HG02588 (cell line): ENCODE measurements around the gene MPHOSPH9.
"Not testable (repeated sequence)": the region's sequence is repeated elsewhere in the genome, so short reads cannot be mapped to it uniquely, and the experiment has no call there.

Experiments used
- ATAC-seq: cut with Tn5 transposase; IDR thresholded peaks from one replicate; pipeline ENCODE4 v1.9.1; 2021; ENCODE audit warnings: mild to moderate bottlenecking, moderate library complexity; ENCODE audit not compliant: unreplicated experiment

MPHOSPH9 gene

DNA sequence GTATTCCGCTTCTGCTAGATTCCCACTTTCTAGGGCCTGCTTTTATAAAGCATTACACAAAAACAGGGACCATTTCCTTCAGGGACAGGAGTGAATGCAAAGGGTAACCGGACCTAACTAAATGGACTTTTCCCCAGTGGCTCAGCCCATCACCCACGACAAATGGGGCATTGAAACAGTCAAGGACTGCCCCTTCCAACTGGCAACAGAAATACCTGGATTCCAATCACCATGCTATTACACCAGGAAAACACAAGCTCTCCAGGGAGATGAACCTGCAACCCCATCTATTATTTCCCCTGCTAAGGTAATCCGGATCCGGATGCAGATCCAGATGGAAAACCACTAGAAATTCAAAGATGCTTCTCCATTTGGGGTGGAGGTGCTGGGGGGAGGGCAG lies 1.0 kb downstream of the MPHOSPH9 start:
- no peak for ATAC-seq

DNA sequence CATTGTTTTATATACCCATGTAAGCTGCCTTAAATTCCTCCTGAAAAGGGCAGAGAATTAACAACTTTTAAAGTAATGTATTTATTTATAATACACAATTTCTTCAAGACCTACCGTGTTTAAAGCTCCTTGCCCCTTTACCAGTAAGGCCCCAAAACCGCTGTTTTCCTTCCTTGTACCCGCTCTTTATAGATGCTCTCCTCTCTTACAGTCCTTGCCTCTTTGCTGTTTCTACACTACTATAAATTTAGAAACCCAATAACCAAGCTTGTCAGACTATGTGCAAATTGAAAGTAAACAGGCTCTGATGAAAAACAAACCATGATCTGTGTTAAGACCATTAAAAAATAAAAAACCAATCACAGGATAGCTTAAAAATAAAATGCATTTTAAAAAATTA lies 3.9 kb downstream of the MPHOSPH9 start:
- no peak for ATAC-seq

DNA sequence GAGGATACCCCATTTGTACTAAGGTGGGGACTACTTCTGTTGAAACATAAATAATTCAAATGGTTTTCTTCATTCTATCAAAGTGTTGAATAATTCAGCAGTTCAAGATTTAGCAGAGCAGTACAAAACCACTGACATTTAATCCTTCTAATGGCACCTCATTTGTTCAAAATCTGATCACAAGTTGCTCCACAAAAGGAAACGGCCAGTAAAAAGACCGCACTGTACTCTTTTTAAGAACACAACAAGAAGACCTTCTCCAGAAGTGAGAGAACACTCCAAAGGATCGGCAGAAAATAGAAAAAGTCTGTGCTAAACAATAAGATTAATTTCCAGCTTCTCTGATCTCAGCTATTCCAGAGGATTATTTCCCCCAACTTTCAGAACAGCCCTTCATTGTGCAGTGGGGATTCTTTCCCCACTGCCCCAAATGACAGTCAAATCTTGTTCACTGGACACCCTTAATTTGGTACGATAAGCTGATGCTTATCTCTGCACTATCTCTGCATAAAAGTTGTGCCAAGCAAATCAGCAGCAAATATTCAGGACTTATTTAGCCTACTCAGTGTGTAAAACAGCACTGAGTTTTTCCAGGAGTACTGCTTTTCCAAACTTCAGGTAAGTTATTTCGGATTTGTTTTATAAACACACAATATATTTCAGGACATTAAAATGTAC lies 5.2 kb downstream of the MPHOSPH9 start:
- ATAC-seq = no peak

- ATAC-seq = no peak
These were observed 7.5 kb downstream of the MPHOSPH9 start for GRCh38 chr12:123225443-123225842.

DNA sequence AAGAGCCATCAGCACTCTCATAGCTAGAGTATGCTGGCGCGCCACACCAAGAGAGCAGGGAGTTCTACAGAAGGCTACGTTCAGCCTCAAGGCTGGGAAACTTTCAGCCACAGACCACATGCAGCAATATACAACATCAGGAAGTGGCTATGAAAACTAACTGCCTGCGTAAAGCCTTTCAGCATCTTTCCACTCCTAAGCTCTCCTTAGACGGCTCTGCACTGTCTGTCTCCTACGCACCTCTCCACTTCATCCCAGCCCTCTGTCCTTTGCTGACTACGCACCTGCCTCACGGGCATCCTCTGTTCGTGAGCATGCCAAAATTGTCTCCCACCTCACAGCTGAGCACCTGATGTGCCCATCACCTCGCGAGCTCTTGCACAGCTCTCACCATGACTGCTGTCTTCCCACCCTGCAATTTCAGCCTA lies 9.7 kb downstream of the MPHOSPH9 start:
- no peak for ATAC-seq

- not testable (repeated sequence) for ATAC-seq
These were observed 25.1 kb downstream of the MPHOSPH9 start for GRCh38 chr12:123207815-123208214.

DNA sequence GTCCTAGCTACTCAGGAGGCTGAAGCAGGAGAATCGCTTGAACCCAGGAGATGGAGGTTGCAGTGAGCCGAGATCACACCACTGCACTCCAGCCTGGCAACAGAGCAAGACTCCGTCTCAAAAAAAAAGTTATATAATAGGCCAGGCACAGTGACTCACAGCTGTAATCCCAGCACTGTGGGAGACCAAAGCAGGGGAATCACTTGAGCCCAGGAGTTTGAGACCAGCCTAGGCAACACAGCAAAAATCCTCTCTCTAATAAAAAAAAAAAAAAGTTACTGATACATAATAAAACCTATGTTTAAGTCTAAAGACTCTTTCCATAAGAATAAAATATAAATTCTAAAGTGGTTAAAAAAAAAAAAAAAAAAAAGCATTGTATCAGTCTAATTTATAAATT lies 26.1 kb downstream of the MPHOSPH9 start:
- ATAC-seq = not testable (repeated sequence)

DNA sequence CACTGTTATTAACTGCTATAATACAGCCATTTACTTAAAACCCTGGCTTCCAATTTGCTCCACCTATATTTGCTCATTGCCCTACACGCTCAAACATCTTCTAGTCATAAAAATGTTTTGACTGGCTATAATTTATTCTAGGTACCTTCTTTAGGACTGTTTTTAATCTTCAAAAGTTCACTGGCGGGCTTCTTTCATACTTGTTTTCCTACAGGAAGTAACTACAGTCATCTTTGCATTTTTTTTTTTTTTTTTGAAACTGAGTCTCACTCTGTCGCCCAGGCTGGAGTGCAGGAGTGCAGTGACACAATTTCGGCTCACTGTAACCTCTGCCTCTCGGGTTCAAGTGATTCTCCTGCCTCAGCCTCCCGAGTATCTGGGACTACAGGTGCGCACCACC lies 32.5 kb downstream of the MPHOSPH9 start:
- no peak for ATAC-seq

- no peak for ATAC-seq
These were observed 33.0 kb downstream of the MPHOSPH9 start for GRCh38 chr12:123199936-123200335.

DNA sequence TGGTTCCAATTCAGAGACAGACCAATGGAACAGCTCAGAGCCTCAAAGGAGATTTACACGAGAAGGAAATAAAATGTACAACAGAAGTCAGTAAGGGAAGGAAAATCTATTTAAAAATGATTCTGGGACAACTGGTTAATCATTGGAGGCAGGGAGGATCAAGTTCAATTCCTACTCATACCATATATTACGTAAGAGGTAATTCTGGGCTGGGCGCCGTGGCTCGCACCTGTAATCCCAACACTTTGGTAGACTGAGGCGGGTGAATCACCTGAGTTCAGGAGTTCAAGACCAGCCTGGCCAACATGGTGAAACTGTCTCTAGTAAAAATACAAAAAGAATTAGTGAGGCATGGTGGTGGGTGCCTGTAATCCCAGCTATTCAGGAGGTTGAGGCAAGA lies 45.3 kb downstream of the MPHOSPH9 start:
- no peak for ATAC-seq

GRCh38 chr12:123180171-123180570 lies 52.8 kb downstream of the MPHOSPH9 start:
- no peak for ATAC-seq

DNA sequence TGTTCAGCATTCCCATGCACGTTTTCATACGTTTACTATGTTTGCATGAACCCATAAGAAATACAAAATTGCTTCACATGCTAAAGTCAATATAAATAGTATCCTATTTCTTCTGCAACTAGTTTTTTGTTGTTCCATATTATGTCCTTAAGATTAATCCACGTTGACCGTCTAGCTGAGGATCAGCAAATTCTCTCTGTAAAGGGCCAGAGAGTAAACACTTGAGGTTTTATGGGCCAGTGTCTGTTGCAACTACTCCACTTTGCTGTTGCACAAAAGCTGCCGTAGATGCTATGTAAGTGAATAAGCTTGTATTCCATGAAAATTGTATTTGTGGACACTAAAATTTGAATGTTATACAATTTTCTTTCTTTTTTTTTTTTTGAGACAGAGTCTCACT lies 61.0 kb downstream of the MPHOSPH9 start:
- ATAC-seq = no peak

DNA sequence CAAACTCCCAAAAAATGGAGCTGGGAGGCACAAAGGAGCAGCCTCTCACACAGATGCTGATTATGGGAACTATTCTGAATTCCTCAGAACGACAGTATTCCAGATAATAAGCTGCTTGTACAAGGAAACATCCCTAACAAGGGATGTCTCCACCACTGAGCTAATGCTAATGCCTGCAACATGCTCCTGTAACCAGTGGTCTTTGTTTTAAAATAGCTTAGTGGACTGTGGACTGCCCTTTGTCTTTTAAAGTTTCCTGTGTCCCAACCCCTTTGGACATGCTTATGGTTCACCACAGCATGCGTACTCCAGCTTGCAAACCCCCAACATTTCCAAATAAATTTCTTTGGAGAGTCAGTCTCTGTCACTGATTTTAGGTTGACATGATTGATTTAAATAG lies 65.6 kb downstream of the MPHOSPH9 start:
- no peak for ATAC-seq

GRCh38 chr12:123165537-123165936 lies 67.4 kb downstream of the MPHOSPH9 start:
- no peak for ATAC-seq

- no peak for ATAC-seq
These were observed 68.2 kb downstream of the MPHOSPH9 start for GRCh38 chr12:123164710-123165261.

- no peak for ATAC-seq
These were observed 68.7 kb downstream of the MPHOSPH9 start for GRCh38 chr12:123164222-123164621.

- no peak for ATAC-seq
These were observed 69.7 kb downstream of the MPHOSPH9 start for GRCh38 chr12:123163227-123163626.

DNA sequence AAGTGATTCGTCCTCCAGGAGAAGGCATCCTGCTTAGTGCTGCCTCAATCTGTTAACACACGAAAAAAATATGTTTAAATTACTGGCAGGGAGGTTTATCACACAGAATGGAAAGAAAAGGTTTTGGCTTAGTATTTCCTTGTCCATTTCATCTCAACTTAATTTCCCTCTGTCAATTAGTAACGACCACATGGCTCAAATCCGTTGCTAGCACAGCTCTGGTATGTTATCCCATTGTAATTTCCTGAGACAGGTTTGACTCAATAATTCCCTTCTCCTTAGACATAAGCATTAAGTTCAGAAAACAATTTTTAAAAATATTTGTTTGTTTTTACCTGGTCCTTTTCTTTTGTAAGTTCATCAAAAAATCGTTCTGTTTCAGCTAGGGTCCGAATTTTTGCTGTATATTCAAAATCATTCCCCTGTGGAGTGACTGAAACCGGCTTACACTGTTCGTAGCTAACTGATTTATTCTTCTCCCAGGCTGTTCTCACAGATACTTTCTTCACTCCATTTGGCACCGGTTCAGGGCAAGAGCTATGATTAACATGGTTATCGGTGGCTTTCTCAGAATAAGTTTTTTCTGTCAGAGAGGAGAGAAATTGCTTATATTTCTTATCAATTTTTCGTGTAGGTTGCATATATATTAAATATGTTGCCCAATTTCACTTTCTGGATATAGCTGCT lies 72.0 kb downstream of the MPHOSPH9 start:
- ATAC-seq = no peak

DNA sequence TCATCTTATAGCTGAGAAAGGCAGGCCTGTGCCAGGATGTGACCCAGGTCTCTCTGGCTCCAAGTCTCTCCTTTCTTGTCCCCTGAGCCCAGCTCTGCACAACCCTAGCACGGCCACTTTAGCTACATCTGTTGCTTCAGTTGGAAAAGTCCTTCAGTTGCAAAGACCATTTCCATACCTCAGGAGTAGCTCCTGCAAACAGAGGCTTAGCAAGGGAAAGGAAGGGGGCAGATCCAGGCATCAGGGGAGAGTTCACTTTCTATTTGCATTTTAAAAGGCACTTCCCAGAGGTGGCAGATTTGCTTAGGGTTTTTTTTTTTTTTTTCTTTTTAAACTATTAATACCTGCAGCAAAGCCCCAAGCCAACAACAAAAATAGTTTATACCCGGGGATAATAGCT lies 79.0 kb downstream of the MPHOSPH9 start:
- ATAC-seq = no peak

DNA sequence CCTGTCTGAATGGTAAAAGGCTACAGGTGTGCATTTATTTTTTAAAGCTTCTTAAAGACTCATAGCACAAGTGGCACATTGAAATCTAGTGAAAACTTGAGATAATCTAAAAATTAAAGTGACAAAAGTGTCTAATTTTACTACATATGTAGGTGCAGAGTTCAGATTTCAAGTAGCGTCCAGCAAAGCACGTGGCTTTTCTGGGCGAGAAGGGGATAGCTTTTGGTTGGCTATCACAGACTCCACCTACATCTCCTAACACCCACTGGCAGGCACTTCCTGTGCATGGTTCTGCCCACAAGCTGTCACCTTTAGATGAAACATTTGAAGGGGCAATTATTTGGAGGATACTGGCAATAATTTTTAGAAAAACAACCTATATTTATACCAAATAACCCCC lies 80.1 kb downstream of the MPHOSPH9 start:
- ATAC-seq = no peak

- ATAC-seq = peak; percentile 9
These were observed 81.2 kb downstream of the MPHOSPH9 start for GRCh38 chr12:123151457-123152454.
